K562 (cell line): ENCODE data around the gene ARHGAP12. TPM values are rescaled to one million over a fixed set of nuclear protein-coding genes. Genes with fewer than 3 reads are reported as not detected.

Experiments used
- CCNT2 ChIP-seq: IDR thresholded peaks from 2 replicates; pipeline ENCODE4 v1.6.1; 2011; ENCODE audit warnings: borderline replicate concordance, low read depth, mild to moderate bottlenecking, moderate library complexity, mixed read lengths, low read length; ENCODE audit not compliant: insufficient read length; ENCODE audit errors: extremely low read depth
- FOS ChIP-seq: IDR thresholded peaks from 3 replicates; pipeline ENCODE4 v1.6.1; 2011; ENCODE audit not compliant: insufficient read length; ENCODE audit errors: extremely low read depth
- GABPB1 ChIP-seq: sonication (generic); formaldehyde crosslinking; IDR thresholded peaks from 2 replicates; pipeline ENCODE4 v1.8.0; 2022; ENCODE audit warnings: mild to moderate bottlenecking, missing genetic modification reagents
- NFIX ChIP-seq: fragments of 250-450 bp; sonication (Bioruptor Pico); IDR thresholded peaks from 2 replicates; pipeline ENCODE4 v1.4.0; 2020; ENCODE audit warnings: low read depth, mild to moderate bottlenecking, moderate library complexity
- POLR2A ChIP-seq: fragments of 450-650 bp; conservative IDR thresholded peaks from 2 replicates; pipeline ENCODE4 v1.6.1; 2016
- POLR3G ChIP-seq: IDR thresholded peaks from 2 replicates; pipeline ENCODE4 v1.6.1; 2011; ENCODE audit not compliant: insufficient read length, insufficient replicate concordance; ENCODE audit errors: extremely low read depth
- ZNF444 ChIP-seq: fragments of 250-450 bp; sonication (Bioruptor Pico); IDR thresholded peaks from 2 replicates; pipeline ENCODE4 v1.4.0; 2020; ENCODE audit warnings: mild to moderate bottlenecking, moderate library complexity
- polyA plus RNA-seq, 8 experiments: library from polyadenylated mRNA; depleted of rRNA in 4 of 8; stranded (reverse) in 5 of 8; unstranded in 3 of 8; fragments of >200 nt; fragmentation: Nextera tagmentation in 2 of 8; fragmentation: Illumina TruSeq in 1 of 8; extraction: Ambion mirVana in 2 of 8; extraction: Trizol in 1 of 8; gene quantifications; 2 replicates each; pipeline versions ENCODE4 v1.2.1 to v1.2.3, GENCODE V29; 2011 to 2014; ENCODE audit warnings: inconsistent platforms in 1 of 8, missing spikeins in 1 of 8
- total RNA-seq, 7 experiments: library from RNA; depleted of rRNA in 6 of 7; stranded (reverse); fragments of >200 nt in 6 of 7; fragmentation: Illumina TruSeq in 2 of 7; extraction: Trizol in 2 of 7; gene quantifications; 2 replicates each; pipeline versions ENCODE4 v1.2.1 to v1.2.3, GENCODE V29; 2011 to 2021; ENCODE audit warnings: low replicate concordance in 1 of 7
- TF ChIP-seq, protein P1 (sequence below): fragments of 450-650 bp; IDR thresholded peaks from 2 replicates; pipeline ENCODE4 v1.6.1; 2016; ENCODE audit warnings: mild to moderate bottlenecking, moderate library complexity

ARHGAP12 gene
- total and polyA plus RNA-seq, 9 of the 15 experiments (the other 6 are each of a cell fraction or from before 2014, with no cell fraction given) = 4.4 to 18.7 (median 10.1) TPM

GRCh38 chr10:31897506-31897905 lies 31.1 kb downstream of the ARHGAP12 start (continued):
- TF ChIP-seq, protein P1, sequence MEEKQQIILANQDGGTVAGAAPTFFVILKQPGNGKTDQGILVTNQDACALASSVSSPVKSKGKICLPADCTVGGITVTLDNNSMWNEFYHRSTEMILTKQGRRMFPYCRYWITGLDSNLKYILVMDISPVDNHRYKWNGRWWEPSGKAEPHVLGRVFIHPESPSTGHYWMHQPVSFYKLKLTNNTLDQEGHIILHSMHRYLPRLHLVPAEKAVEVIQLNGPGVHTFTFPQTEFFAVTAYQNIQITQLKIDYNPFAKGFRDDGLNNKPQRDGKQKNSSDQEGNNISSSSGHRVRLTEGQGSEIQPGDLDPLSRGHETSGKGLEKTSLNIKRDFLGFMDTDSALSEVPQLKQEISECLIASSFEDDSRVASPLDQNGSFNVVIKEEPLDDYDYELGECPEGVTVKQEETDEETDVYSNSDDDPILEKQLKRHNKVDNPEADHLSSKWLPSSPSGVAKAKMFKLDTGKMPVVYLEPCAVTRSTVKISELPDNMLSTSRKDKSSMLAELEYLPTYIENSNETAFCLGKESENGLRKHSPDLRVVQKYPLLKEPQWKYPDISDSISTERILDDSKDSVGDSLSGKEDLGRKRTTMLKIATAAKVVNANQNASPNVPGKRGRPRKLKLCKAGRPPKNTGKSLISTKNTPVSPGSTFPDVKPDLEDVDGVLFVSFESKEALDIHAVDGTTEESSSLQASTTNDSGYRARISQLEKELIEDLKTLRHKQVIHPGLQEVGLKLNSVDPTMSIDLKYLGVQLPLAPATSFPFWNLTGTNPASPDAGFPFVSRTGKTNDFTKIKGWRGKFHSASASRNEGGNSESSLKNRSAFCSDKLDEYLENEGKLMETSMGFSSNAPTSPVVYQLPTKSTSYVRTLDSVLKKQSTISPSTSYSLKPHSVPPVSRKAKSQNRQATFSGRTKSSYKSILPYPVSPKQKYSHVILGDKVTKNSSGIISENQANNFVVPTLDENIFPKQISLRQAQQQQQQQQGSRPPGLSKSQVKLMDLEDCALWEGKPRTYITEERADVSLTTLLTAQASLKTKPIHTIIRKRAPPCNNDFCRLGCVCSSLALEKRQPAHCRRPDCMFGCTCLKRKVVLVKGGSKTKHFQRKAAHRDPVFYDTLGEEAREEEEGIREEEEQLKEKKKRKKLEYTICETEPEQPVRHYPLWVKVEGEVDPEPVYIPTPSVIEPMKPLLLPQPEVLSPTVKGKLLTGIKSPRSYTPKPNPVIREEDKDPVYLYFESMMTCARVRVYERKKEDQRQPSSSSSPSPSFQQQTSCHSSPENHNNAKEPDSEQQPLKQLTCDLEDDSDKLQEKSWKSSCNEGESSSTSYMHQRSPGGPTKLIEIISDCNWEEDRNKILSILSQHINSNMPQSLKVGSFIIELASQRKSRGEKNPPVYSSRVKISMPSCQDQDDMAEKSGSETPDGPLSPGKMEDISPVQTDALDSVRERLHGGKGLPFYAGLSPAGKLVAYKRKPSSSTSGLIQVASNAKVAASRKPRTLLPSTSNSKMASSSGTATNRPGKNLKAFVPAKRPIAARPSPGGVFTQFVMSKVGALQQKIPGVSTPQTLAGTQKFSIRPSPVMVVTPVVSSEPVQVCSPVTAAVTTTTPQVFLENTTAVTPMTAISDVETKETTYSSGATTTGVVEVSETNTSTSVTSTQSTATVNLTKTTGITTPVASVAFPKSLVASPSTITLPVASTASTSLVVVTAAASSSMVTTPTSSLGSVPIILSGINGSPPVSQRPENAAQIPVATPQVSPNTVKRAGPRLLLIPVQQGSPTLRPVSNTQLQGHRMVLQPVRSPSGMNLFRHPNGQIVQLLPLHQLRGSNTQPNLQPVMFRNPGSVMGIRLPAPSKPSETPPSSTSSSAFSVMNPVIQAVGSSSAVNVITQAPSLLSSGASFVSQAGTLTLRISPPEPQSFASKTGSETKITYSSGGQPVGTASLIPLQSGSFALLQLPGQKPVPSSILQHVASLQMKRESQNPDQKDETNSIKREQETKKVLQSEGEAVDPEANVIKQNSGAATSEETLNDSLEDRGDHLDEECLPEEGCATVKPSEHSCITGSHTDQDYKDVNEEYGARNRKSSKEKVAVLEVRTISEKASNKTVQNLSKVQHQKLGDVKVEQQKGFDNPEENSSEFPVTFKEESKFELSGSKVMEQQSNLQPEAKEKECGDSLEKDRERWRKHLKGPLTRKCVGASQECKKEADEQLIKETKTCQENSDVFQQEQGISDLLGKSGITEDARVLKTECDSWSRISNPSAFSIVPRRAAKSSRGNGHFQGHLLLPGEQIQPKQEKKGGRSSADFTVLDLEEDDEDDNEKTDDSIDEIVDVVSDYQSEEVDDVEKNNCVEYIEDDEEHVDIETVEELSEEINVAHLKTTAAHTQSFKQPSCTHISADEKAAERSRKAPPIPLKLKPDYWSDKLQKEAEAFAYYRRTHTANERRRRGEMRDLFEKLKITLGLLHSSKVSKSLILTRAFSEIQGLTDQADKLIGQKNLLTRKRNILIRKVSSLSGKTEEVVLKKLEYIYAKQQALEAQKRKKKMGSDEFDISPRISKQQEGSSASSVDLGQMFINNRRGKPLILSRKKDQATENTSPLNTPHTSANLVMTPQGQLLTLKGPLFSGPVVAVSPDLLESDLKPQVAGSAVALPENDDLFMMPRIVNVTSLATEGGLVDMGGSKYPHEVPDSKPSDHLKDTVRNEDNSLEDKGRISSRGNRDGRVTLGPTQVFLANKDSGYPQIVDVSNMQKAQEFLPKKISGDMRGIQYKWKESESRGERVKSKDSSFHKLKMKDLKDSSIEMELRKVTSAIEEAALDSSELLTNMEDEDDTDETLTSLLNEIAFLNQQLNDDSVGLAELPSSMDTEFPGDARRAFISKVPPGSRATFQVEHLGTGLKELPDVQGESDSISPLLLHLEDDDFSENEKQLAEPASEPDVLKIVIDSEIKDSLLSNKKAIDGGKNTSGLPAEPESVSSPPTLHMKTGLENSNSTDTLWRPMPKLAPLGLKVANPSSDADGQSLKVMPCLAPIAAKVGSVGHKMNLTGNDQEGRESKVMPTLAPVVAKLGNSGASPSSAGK = no peak
- no peak for TF ChIP-seq NFIX (CRISPR knock-in tag)
- no peak for TF ChIP-seq CCNT2
- TF ChIP-seq ZNF444 (CRISPR knock-in tag) = no peak
- TF ChIP-seq POLR3G = no peak
- TF ChIP-seq FOS = no peak
- no peak for TF ChIP-seq POLR2A
- no peak for TF ChIP-seq GABPB1
- TF ChIP-seq, all 486 proteins: peak for 0
